OCI-LY7 (cell line): ENCODE results near the gene ADAMTS7. TPM values are rescaled to one million over a fixed set of nuclear protein-coding genes. Genes with fewer than 3 reads are reported as not detected.

Source experiments
- BruUV-seq: library from RNA; stranded (reverse); fragments of 400-500 nt; replicated peaks from 2 replicates; lab custom pipeline; 2021; lab: Mats Ljungman, UMichigan
- CTCF ChIA-PET: fragments of 300-600 bp; sonication (Branson Sonifier 250); formaldehyde crosslinking; loops from one replicate; lab custom pipeline; 2022; ENCODE audit warnings: antibody characterized with exemption; ENCODE audit not compliant: unreplicated experiment; lab: Charles Lee
- POLR2A ChIA-PET: fragments of 300-600 bp; sonication (Branson Sonifier 250); formaldehyde crosslinking; loops from one replicate; lab custom pipeline; 2022; ENCODE audit warnings: antibody characterized with exemption; lab: Charles Lee
- DNase-seq: peaks from one replicate; pipeline ENCODE4 v3.0.0-alpha.2; 2015; ENCODE audit warnings: low spot score
- H2AFZ ChIP-seq: fragments of 200-600 bp; sonication (generic), shearing (Covaris generic); 2 replicates; pipeline ENCODE4 v1.6.1; 2014; ENCODE audit warnings: mild to moderate bottlenecking, antibody characterized with exemption, low read length, moderate library complexity
- H3K27ac ChIP-seq: fragments of 200-600 bp; sonication (generic); 2 replicates; pipeline ENCODE4 v1.5.1; 2014; ENCODE audit warnings: mixed run types, low read depth, mild to moderate bottlenecking, moderate library complexity, low read length, inconsistent platforms; ENCODE audit not compliant: poor library complexity, severe bottlenecking
- H3K36me3 ChIP-seq: fragments of 200-600 bp; sonication (generic); 2 replicates; pipeline ENCODE4 v1.6.1; 2014; ENCODE audit warnings: mild to moderate bottlenecking, antibody characterized with exemption, low read length, moderate library complexity, mixed read lengths; ENCODE audit not compliant: insufficient read depth
- H3K4me1 ChIP-seq: fragments of 200-600 bp; sonication (generic); 2 replicates; pipeline ENCODE4 v1.5.1; 2014; ENCODE audit warnings: mild to moderate bottlenecking, low read length; ENCODE audit not compliant: insufficient read depth, poor library complexity, severe bottlenecking
- H3K4me2 ChIP-seq: fragments of 200-600 bp; sonication (generic); 2 replicates; pipeline ENCODE4 v1.6.1; 2014; ENCODE audit warnings: mild to moderate bottlenecking, low read length
- H3K4me3 ChIP-seq: fragments of 200-600 bp; sonication (generic); 2 replicates; pipeline ENCODE4 v1.5.1; 2014; ENCODE audit warnings: mild to moderate bottlenecking, low read depth, low read length; ENCODE audit not compliant: poor library complexity, severe bottlenecking
- H3K79me2 ChIP-seq: fragments of 200-600 bp; sonication (generic); 2 replicates; pipeline ENCODE4 v1.6.1; 2016; ENCODE audit warnings: low read depth, mild to moderate bottlenecking, low read length, moderate library complexity, mixed read lengths; ENCODE audit not compliant: insufficient read depth
- H3K9me2 ChIP-seq: fragments of 200-600 bp; sonication (generic); 2 replicates; pipeline ENCODE4 v1.6.1; 2016; ENCODE audit warnings: mild to moderate bottlenecking, low read length, mixed read lengths; ENCODE audit not compliant: insufficient read depth
- H3K9me3 ChIP-seq: fragments of 200-600 bp; sonication (generic); 2 replicates; pipeline ENCODE4 v1.6.1; 2014; ENCODE audit warnings: mild to moderate bottlenecking, mixed run types, low read length, mixed read lengths
- H4K20me1 ChIP-seq: fragments of 200-600 bp; sonication (generic); 2 replicates; pipeline ENCODE4 v1.6.1; 2014; ENCODE audit warnings: mild to moderate bottlenecking, antibody characterized with exemption, low read length, moderate library complexity, mixed read lengths; ENCODE audit not compliant: insufficient read depth
- EZH2phosphoT487 ChIP-seq: fragments of 200-600 bp; sonication (generic); IDR thresholded peaks from 2 replicates; pipeline ENCODE4 v1.6.1; 2018; ENCODE audit warnings: low read depth, borderline replicate concordance, mild to moderate bottlenecking, mixed run types, antibody characterized with exemption, low read length, moderate library complexity, mixed read lengths
- intact Hi-C: fragments of 100-400 bp; cut with micrococcal nuclease; formaldehyde crosslinking; loops from one replicate; pipeline ENCODE4 v1.10.0; 2022; ENCODE audit not compliant: unreplicated experiment
- total RNA-seq, 2 experiments: library from RNA; depleted of rRNA in 1 of 2; stranded (reverse); fragments of >200 nt in 1 of 2; shearing (Covaris generic) in 1 of 2; gene quantifications; 2 replicates each; pipeline ENCODE4 v1.2.3, GENCODE V29; 2014 to 2022
- TF ChIP-seq, protein P1 (sequence below): fragments of 200-600 bp; sonication (generic); conservative IDR thresholded peaks from 2 replicates; pipeline ENCODE4 v1.5.1; 2014; ENCODE audit warnings: mild to moderate bottlenecking, antibody characterized with exemption, low read length, moderate library complexity, mixed read lengths

Gene ADAMTS7
- total RNA-seq, 2 experiments from 2014 or later = 0.08 to 0.19 TPM

DNA sequence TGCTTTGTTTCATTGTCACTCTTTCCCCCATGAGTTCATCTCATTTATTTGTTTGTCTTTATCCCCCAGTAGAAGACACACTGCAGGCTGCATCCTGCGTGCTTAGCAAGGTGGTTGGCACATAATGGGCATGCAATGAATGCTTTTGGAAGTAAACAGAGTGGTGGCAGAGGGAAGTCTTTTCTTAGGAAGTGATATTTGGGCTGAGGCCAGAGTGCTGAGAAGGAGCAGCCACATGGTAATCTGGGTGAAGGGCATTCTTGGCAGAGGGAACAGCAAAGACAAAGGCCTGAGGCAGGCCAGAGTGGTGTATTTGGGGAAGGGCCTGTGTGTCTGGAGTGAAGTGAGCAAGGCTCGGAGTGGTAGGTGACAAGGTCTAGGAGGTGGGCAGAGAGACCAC, 17.7 kb upstream of the ADAMTS7 start:
- H3K4me3 ChIP-seq = no peak overlapping the region
- POLR2A ChIA-PET = interaction anchor here (0.7 kb wide), 1 partner anchor 60 kb away, joined by 3 read pairs; no protein-coding TSS in a partner anchor
- BruUV-seq = no TSS peak
- CTCF ChIA-PET = no interaction called here
- no peak overlapping the region for H2AFZ ChIP-seq
- H3K9me3 ChIP-seq = no peaks in the 10 kb centered on the region
- H3K9me2 ChIP-seq = no peaks in the 10 kb centered on the region
- H3K79me2 ChIP-seq = no peaks in the 10 kb centered on the region
- no peaks in the 10 kb centered on the region for H4K20me1 ChIP-seq
- no peaks in the 10 kb centered on the region for H3K36me3 ChIP-seq
- H3K27ac ChIP-seq = no peak overlapping the region
- H3K4me1 ChIP-seq = peaks cover 14% of the 10 kb centered on the region
- intact Hi-C loops = no loop called here
- H3K4me2 ChIP-seq = no peak overlapping the region
- no peak for DNase-seq
- TF ChIP-seq, protein P1, sequence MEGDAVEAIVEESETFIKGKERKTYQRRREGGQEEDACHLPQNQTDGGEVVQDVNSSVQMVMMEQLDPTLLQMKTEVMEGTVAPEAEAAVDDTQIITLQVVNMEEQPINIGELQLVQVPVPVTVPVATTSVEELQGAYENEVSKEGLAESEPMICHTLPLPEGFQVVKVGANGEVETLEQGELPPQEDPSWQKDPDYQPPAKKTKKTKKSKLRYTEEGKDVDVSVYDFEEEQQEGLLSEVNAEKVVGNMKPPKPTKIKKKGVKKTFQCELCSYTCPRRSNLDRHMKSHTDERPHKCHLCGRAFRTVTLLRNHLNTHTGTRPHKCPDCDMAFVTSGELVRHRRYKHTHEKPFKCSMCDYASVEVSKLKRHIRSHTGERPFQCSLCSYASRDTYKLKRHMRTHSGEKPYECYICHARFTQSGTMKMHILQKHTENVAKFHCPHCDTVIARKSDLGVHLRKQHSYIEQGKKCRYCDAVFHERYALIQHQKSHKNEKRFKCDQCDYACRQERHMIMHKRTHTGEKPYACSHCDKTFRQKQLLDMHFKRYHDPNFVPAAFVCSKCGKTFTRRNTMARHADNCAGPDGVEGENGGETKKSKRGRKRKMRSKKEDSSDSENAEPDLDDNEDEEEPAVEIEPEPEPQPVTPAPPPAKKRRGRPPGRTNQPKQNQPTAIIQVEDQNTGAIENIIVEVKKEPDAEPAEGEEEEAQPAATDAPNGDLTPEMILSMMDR = no peak
- TF ChIP-seq EZH2phosphoT487 = no peak

DNA sequence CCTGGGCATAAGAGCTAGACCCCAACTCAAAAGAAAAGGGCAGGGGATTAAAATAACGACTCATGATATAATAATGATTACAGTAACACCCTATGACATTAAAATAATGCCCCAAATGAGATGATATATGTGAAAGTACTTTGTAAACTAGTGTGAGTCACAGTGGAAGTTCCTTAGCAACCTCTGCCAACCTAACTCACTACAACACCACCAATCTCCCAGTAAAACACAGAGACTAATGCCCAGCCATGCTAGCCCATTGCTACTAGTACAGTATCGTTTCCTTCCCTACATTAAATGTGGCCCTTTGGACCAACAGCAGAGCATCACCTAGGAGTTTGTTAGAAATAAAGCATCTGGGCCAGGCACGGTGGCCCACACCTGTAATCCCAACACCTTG, 11.2 kb upstream of the ADAMTS7 start:
- TF ChIP-seq EZH2phosphoT487 = no peak
- TF ChIP-seq, protein P1 = no peak
- no peak for DNase-seq
- POLR2A ChIA-PET = no interaction called here
- Histone ChIP-seq H3K9me3 (no peaks in the 10 kb centered on the region), H3K4me3 (no peak overlapping the region), H3K9me2 (no peaks in the 10 kb centered on the region), H3K4me2 (no peak overlapping the region), H3K36me3 (no peaks in the 10 kb centered on the region), H4K20me1 (no peaks in the 10 kb centered on the region), H3K27ac (no peak overlapping the region), H3K4me1 (peaks cover 7% of the 10 kb centered on the region), H2AFZ (no peak overlapping the region), H3K79me2 (no peaks in the 10 kb centered on the region)
- BruUV-seq = no TSS peak
- CTCF ChIA-PET = no interaction called here
- intact Hi-C loops = no loop called here

DNA sequence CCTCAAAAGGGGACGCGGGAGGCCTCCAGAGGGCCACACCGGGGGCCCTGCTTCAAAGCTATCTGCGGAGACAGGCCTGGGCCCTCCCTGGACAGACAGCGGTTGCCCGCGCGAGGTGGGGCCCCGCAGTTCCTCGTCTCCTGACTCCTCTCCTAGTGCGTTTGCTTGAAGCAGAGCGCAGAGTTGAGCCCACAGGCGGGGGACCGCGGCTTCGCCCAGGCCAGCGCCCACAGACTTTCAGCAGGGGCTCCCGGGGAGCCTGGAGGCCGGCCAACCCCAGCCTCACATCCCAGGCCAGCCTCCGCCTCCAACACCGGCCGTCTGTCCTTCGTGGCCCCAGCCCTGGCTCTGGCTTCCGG, 540 bp upstream of the ADAMTS7 start:
- H3K27ac ChIP-seq = no peak overlapping the region
- no peaks in the 10 kb centered on the region for H3K79me2 ChIP-seq
- no peaks in the 10 kb centered on the region for H3K9me2 ChIP-seq
- DNase-seq = no peak
- CTCF ChIA-PET = interaction anchor here (0.6 kb wide), 1 partner anchor 68 kb away, joined by 3 read pairs; no protein-coding TSS in a partner anchor
- H2AFZ ChIP-seq = no peak overlapping the region
- H4K20me1 ChIP-seq = no peaks in the 10 kb centered on the region
- no peaks in the 10 kb centered on the region for H3K36me3 ChIP-seq
- POLR2A ChIA-PET = no interaction called here
- intact Hi-C loops = loop anchor here (1.0 kb wide), 1 partner anchor 51 kb away; no protein-coding TSS in a partner anchor
- no peak for TF ChIP-seq EZH2phosphoT487
- TF ChIP-seq, protein P1 = peak; percentile 24; the same call in 1 of the 2 replicates
- BruUV-seq = no TSS peak
- H3K4me1 ChIP-seq = peaks cover 9% of the 10 kb centered on the region
- peak overlapping the region; percentile 63 for H3K4me2 ChIP-seq
- peak overlapping the region; percentile 56 for H3K4me3 ChIP-seq
- H3K9me3 ChIP-seq = no peaks in the 10 kb centered on the region; the same call in 1 of the 2 replicates
